Measurements from ENCODE around the gene DIP2B.

The DIP2B gene

DNA sequence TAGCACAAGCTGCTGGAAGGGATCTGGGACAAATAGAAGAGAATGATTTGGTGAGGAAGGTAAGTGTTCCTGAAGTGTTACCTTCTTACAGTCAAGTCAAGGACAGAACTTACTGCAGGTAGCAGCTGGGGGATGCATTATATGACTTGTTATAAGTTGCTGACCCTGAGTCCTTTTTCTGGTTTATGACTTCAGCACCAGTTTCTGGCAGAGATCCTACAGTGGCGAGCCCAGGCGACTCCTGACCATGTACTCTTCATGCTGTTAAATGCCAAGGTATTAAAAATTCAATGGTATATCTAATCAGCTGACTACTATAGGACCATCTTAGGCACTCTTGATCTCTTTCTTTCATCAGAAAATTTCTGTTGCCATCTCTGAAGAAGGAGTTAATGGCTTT lies 214.0 kb downstream of the DIP2B start:
- no peak overlapping the region for H3K4me3 ChIP-seq (ENCODE audit: control insufficient read depth, low read depth, low read length)
- TF ChIP-seq, protein P1, sequence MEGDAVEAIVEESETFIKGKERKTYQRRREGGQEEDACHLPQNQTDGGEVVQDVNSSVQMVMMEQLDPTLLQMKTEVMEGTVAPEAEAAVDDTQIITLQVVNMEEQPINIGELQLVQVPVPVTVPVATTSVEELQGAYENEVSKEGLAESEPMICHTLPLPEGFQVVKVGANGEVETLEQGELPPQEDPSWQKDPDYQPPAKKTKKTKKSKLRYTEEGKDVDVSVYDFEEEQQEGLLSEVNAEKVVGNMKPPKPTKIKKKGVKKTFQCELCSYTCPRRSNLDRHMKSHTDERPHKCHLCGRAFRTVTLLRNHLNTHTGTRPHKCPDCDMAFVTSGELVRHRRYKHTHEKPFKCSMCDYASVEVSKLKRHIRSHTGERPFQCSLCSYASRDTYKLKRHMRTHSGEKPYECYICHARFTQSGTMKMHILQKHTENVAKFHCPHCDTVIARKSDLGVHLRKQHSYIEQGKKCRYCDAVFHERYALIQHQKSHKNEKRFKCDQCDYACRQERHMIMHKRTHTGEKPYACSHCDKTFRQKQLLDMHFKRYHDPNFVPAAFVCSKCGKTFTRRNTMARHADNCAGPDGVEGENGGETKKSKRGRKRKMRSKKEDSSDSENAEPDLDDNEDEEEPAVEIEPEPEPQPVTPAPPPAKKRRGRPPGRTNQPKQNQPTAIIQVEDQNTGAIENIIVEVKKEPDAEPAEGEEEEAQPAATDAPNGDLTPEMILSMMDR (IDR thresholded peaks at IDR 0.05; ENCODE audit: control insufficient read depth, insufficient read depth, low read depth, low read length, missing control alignments) = no peak
- DNase-seq (ENCODE audit: low read depth) = no peak

DNA sequence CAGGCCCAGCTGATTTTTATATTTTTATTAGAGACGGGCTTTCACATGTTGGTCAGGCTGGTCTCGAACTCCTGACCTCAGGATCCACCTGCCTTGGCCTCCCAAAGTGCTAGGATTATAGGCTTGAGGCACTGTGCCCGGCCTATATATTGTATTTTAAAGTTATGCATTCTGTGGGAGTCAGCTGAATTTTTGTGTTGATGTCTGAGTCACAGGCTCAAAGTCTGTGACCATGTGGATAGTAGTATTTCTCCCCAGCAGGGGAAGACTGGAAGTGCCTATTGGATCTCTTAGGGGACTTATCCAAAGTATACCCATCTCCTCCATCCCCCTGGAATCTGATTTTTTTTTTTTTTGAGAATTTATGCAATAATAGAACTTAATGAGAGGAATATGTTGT lies 215.3 kb downstream of the DIP2B start:
- H3K4me3 ChIP-seq (ENCODE audit: control insufficient read depth, low read depth, low read length) = no peak overlapping the region
- no peak for DNase-seq (ENCODE audit: low read depth)
- TF ChIP-seq, protein P1 (IDR thresholded peaks at IDR 0.05; ENCODE audit: control insufficient read depth, insufficient read depth, low read depth, low read length, missing control alignments) = peak; percentile 17

DNA sequence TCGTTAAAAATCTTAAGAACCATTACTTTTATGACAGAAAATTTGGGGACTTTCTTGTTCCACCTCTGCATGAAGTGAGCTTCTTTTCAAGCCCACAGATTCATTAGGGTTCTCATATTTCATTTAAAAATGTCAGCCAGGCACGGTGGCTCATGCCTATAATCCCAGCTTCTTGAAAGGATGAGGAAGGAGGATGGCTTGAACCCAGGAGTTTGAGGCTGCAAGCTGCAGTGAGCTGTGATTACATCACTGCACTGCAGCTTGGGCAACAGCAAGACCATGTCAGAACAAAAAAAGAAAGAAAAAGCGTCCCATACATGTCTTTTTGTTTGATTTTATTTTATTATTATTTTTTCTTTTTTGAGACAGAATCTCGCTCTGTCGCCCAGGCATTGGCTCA lies 215.7 kb downstream of the DIP2B start:
- DNase-seq (ENCODE audit: low read depth) = peak; percentile 27
- TF ChIP-seq, protein P1 (IDR thresholded peaks at IDR 0.05; ENCODE audit: control insufficient read depth, insufficient read depth, low read depth, low read length, missing control alignments) = no peak
- no peak overlapping the region for H3K4me3 ChIP-seq (ENCODE audit: control insufficient read depth, low read depth, low read length)

DNA sequence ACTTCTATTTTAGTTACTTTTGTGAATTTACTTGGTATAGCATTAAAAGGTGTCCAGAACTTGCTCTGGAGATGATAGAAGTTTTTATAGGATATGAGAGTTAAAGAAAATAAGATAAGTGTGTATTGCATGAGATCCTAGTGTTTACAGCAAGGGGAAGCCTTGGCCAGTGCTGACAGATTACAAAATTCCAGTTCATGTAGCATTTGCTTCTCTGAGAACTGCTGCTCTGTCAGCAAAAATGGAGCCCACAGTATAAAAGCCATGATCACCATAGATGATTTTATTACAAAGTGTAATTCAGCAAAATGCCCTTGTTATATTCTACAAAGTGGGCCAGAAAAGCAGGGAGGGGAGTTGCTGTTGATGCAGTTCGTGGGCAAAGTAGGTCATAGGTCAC lies 219.1 kb downstream of the DIP2B start:
- no peak overlapping the region for H3K4me3 ChIP-seq (ENCODE audit: control insufficient read depth, low read depth, low read length)
- TF ChIP-seq, protein P1 (IDR thresholded peaks at IDR 0.05; ENCODE audit: control insufficient read depth, insufficient read depth, low read depth, low read length, missing control alignments) = no peak
- DNase-seq (ENCODE audit: low read depth) = no peak

DNA sequence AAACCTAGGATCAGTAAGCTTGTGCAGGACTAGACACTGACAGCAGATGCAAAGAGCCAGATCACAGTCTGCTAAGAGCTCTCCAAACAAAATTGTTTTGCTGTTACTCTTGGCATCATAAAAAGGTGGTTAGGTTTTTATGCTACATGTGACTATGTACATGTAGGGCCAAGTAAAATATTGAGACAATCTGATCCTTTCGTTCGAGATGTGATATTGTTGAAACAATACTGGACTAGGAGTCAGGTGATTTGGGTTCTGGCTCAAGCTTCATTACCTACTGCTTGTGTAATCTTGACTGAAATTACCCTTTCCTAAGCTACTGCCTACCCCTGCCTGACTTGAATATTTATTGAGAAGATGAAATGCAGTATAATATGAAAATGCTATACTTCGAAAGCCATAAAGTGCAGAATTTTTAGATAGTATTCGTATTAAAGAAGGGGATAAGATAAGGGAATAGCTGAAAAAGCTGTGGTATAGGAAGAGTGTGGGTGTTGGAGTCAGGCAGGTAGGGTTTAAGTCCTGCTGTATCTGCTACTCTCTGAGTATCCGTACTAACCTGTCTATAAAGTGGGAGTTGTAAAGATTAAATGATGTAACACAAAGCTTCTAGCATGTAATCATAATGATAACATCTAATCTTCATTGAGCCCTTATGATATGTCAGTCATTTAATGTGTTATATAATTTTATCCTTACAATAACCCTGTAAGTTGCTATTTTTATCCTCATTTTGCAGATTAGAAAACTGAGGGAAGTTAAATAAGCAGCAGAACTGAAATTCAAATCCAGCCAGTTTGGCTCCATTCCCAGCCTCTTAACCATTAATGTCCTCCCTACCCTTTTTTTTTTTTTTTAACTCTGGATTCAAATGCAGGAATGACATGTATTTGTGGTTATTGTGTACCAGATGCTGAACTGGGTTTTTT lies 220.5 kb downstream of the DIP2B start:
- no peak overlapping the region for H3K4me3 ChIP-seq (ENCODE audit: control insufficient read depth, low read depth, low read length)
- no peak for DNase-seq (ENCODE audit: low read depth)
- TF ChIP-seq, protein P1 (IDR thresholded peaks at IDR 0.05; ENCODE audit: control insufficient read depth, insufficient read depth, low read depth, low read length, missing control alignments) = no peak

DNA sequence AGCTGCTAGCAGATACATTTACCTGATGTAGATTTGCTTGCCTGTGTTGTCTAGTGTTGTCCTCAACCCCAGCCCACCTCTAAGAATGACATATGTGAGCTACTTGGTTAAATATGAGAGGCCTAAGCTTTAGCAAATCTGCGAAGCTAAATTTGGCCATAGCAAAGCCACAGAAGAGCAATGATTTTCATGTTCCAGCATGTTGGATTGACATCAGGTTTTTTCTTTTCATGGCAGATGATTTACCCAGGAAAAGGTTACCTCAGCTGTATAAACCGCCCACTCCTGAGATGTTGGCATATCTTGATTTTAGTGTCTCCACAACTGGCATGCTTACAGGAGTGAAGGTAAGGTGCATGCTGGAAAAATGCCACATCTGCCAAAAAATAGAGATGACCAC lies 222.7 kb downstream of the DIP2B start:
- no peak for DNase-seq (ENCODE audit: low read depth)
- TF ChIP-seq, protein P1 (IDR thresholded peaks at IDR 0.05; ENCODE audit: control insufficient read depth, insufficient read depth, low read depth, low read length, missing control alignments) = no peak

More for the DNA sequence above, 222.7 kb downstream of the DIP2B start:
- H3K4me3 ChIP-seq (ENCODE audit: control insufficient read depth, low read depth, low read length) = no peak overlapping the region

Data from AG09309 (cell line).